Caki2 (cell line): ENCODE measurements around the gene RNPS1. TPM values are rescaled to one million over a fixed set of nuclear protein-coding genes. Genes with fewer than 3 reads are reported as not detected.
A peak's percentile ranks its signal among the peaks of the same experiment; 100 is the strongest.

ENCODE experiments used
- DNase-seq: peaks from one replicate; pipeline ENCODE4 v3.0.0-alpha.2; 2015; ENCODE audit warnings: low read depth
- in situ Hi-C: cut with HindIII; loops from 2 replicates; pipeline ENCODE4 v1.10.0; 2016; ENCODE audit warnings: low sequenced_read_pairs, low pct_unique_long_range_greater_than_20kb, mixed read lengths
- total RNA-seq: library from RNA; depleted of rRNA; stranded (reverse); fragments of >200 nt; shearing (Covaris generic); gene quantifications from 2 replicates; pipeline ENCODE4 v1.2.3, GENCODE V29; 2014; ENCODE audit warnings: low replicate concordance; rRNA removed

The RNPS1 gene
- total RNA-seq, 1 experiment from 2014 or later: 155 TPM

- in situ Hi-C loops: no loop called here
- DNase-seq: no peak
Measured at GRCh38 chr16:2210009-2210332, 58.0 kb downstream of the RNPS1 start.

GRCh38 chr16:2209258-2210008, 58.5 kb downstream of the RNPS1 start:
- no peak for DNase-seq
- in situ Hi-C loops: no loop called here

- no peak for DNase-seq
- in situ Hi-C loops: no loop called here
Measured at GRCh38 chr16:2208772-2209171, 59.2 kb downstream of the RNPS1 start.

- in situ Hi-C loops: no loop called here
Measured at GRCh38 chr16:2208308-2208707, 59.6 kb downstream of the RNPS1 start.

GRCh38 chr16:2207872-2208271, 60.1 kb downstream of the RNPS1 start:
- no peak for DNase-seq
- in situ Hi-C loops: no loop called here

More at GRCh38 chr16:2208308-2208707, 59.6 kb downstream of the RNPS1 start:
- DNase-seq: no peak

GRCh38 chr16:2206780-2207433, 61.0 kb downstream of the RNPS1 start:
- DNase-seq: no peak
- in situ Hi-C loops: no loop called here

GRCh38 chr16:2206420-2206779, 61.5 kb downstream of the RNPS1 start:
- in situ Hi-C loops: no loop called here
- no peak for DNase-seq

- no peak for DNase-seq
- in situ Hi-C loops: no loop called here
Measured at GRCh38 chr16:2205967-2206313, 62.0 kb downstream of the RNPS1 start.

- DNase-seq: peak; percentile 93
- in situ Hi-C loops: no loop called here
Measured at GRCh38 chr16:2205104-2205966, 62.6 kb downstream of the RNPS1 start, which contains the start of gene MLST8. Gene MLST8, plus strand, starts transcription at chr16:2205454. Its CDS starts 632 bp downstream, at chr16:2206086.

GRCh38 chr16:2204416-2205103, 63.4 kb downstream of the RNPS1 start:
- DNase-seq: no peak
- in situ Hi-C loops: no loop called here

Other genes with a start within 250 kb of the RNPS1 start
- not detected in 2 replicates for gene NPW, start 248.3 kb downstream of the RNPS1 start, total RNA-seq
- gene NHERF2, start 241.2 kb downstream of the RNPS1 start, total RNA-seq: 30.3 and 32.4 TPM in 2 replicates
- 129 and 148 TPM in 2 replicates for gene NTHL1, start 220.3 kb downstream of the RNPS1 start, total RNA-seq
- 22.3 and 31.5 TPM in 2 replicates for gene TSC2, start 220.1 kb downstream of the RNPS1 start, total RNA-seq
- gene PKD1, start 132.2 kb downstream of the RNPS1 start, total RNA-seq: 37.4 and 84.9 TPM in 2 replicates
- 8.9 and 9.5 TPM in 2 replicates for gene RAB26, start 119.5 kb downstream of the RNPS1 start, total RNA-seq
- 94.4 and 101 TPM in 2 replicates for gene TRAF7, start 112.3 kb downstream of the RNPS1 start, total RNA-seq
- gene CASKIN1, start 71.5 kb downstream of the RNPS1 start, total RNA-seq: 0.03 TPM in 1 of 2 replicates, not detected in the other
- 81.6 and 90.5 TPM in 2 replicates for gene MLST8, start 62.7 kb downstream of the RNPS1 start, total RNA-seq
- 0.12 and 1.1 TPM in 2 replicates for gene BRICD5, start 57.3 kb downstream of the RNPS1 start, total RNA-seq
- gene PGP, start 53.3 kb downstream of the RNPS1 start, total RNA-seq: 59.6 and 78.5 TPM in 2 replicates
- gene E4F1, start 44.5 kb downstream of the RNPS1 start, total RNA-seq: 45.6 and 67.7 TPM in 2 replicates
- gene DNASE1L2, start 31.7 kb downstream of the RNPS1 start, total RNA-seq: 0.98 TPM in 1 of 2 replicates, not detected in the other
- 120 and 165 TPM in 2 replicates for gene ECI1, start 16.5 kb downstream of the RNPS1 start, total RNA-seq
- gene ABCA3, start 72.6 kb upstream of the RNPS1 start, total RNA-seq: 18.0 and 22.4 TPM in 2 replicates
- 36.9 and 40.3 TPM in 2 replicates for gene CCNF, start 161.3 kb upstream of the RNPS1 start, total RNA-seq
- gene TEDC2, start 192.0 kb upstream of the RNPS1 start, total RNA-seq: 37.3 and 39.9 TPM in 2 replicates
- gene NTN3, start 203.2 kb upstream of the RNPS1 start, total RNA-seq: not detected in 2 replicates
- 6.2 and 9.5 TPM in 2 replicates for gene TBC1D24, start 207.0 kb upstream of the RNPS1 start, total RNA-seq
- 18.4 and 27.8 TPM in 2 replicates for gene ATP6V0C, start 245.8 kb upstream of the RNPS1 start, total RNA-seq